ENCODE data around the gene WNT6.
"Not testable (repeated sequence)": the region's sequence is repeated elsewhere in the genome, so short reads cannot be mapped to it uniquely, and the experiment has no call there.

Gene WNT6

DNA sequence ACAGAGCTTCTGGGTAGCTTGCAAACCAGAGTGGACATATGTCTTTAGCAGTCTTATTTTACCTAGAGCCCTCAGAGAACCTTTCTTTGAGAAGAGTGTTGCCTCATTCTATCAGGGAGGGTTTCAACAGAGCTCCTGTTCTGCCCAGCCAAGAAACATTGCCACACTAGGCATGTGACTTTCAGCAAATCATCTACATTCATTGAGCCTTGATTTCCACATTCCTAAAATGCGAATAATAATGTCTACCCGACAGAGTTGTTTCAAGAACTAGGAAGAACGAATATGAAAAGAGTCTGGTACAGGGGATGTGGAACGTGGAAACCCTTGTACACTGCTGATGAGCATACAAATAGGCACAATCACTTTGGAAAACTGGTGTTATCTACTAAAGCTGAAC is 20.2 kb upstream of the WNT6 start:
- Histone ChIP-seq H3K9me3 (ENCODE audit: control insufficient read depth in 5 of 5, low read length in 5 of 5) (peaks cover 0 to 5% (median 0%) of the 10 kb centered on the region in 5 donors), H3K27ac (ENCODE audit: low read depth, low read length) (no peak overlapping the region), H3K27me3 (ENCODE audit: control insufficient read depth in 5 of 5, insufficient read depth in 4 of 5, low read length in 5 of 5) (peaks cover 0 to 5% (median 0%) of the 10 kb centered on the region in 5 donors), H3K9ac (ENCODE audit: low read length in 5 of 5) (no peak overlapping the region), H3K4me3 (ENCODE audit: low read depth in 1 of 5, low read length in 5 of 5) (no peak overlapping the region), H3K4me1 (ENCODE audit: control insufficient read depth in 5 of 5, insufficient read depth in 5 of 5, low read length in 5 of 5) (peaks cover 0 to 12% (median 8%) of the 10 kb centered on the region in 5 donors), H3K36me3 (ENCODE audit: control insufficient read depth in 5 of 5, insufficient read depth in 5 of 5, low read length in 5 of 5) (no peaks in the 10 kb centered on the region)

DNA sequence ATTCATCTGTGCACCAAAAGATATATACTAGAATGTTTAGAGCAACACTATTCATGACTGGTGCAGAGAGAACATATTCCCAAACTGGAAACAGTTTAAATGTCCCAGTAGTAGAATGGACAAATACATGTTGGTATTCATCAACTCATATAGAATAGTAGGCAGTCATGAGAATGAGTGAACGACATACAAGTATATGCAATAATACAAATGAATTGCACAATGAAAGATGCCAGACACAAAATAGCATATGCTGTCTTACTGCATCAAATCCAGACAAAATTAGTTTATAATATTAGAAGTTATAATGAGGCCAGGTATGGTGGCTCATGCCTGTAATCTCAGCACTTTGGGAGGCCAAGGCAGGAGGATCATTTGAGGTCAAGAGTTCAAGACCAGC is 19.7 kb upstream of the WNT6 start:
- no peaks in the 10 kb centered on the region for H3K36me3 ChIP-seq (ENCODE audit: control insufficient read depth in 5 of 5, insufficient read depth in 5 of 5, low read length in 5 of 5)
- H3K9ac ChIP-seq (ENCODE audit: low read length in 5 of 5) = no peak overlapping the region
- no peak overlapping the region for H3K27ac ChIP-seq (ENCODE audit: low read depth, low read length)
- H3K4me1 ChIP-seq (ENCODE audit: control insufficient read depth in 5 of 5, insufficient read depth in 5 of 5, low read length in 5 of 5) = peaks cover 0 to 12% (median 8%) of the 10 kb centered on the region in 5 donors
- peaks cover 0 to 5% (median 0%) of the 10 kb centered on the region in 5 donors for H3K9me3 ChIP-seq (ENCODE audit: control insufficient read depth in 5 of 5, low read length in 5 of 5)
- H3K4me3 ChIP-seq (ENCODE audit: low read depth in 1 of 5, low read length in 5 of 5) = no peak overlapping the region
- H3K27me3 ChIP-seq (ENCODE audit: control insufficient read depth in 5 of 5, insufficient read depth in 4 of 5, low read length in 5 of 5) = peaks cover 0 to 5% (median 0%) of the 10 kb centered on the region in 5 donors

DNA sequence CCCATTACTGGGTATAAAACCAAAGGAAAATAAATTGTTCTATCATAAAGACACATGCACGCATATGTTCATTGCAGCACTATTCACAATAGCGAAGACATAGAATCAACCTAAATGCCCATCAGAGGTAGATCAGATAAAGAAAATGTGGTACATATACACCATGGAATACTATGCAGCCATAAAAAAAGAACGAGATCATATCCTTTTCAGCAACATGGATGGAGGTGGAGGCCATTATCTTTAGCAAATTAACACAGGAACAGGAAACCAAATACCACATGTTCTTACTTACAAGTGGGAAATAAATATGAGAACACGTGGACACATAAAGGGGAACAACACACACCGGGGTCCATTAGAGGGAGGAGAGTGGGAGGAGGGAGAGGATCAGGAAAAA is 15.3 kb upstream of the WNT6 start:
- not testable (repeated sequence) for H3K27me3 ChIP-seq (ENCODE audit: control insufficient read depth in 5 of 5, insufficient read depth in 4 of 5, low read length in 5 of 5); H3K9ac ChIP-seq (ENCODE audit: low read length in 5 of 5); H3K36me3 ChIP-seq (ENCODE audit: control insufficient read depth in 5 of 5, insufficient read depth in 5 of 5, low read length in 5 of 5); H3K9me3 ChIP-seq (ENCODE audit: control insufficient read depth in 5 of 5, low read length in 5 of 5); H3K27ac ChIP-seq (ENCODE audit: low read depth, low read length); H3K4me3 ChIP-seq (ENCODE audit: low read depth in 1 of 5, low read length in 5 of 5); H3K4me1 ChIP-seq (ENCODE audit: control insufficient read depth in 5 of 5, insufficient read depth in 5 of 5, low read length in 5 of 5)

- H3K36me3 ChIP-seq (ENCODE audit: control insufficient read depth in 5 of 5, insufficient read depth in 5 of 5, low read length in 5 of 5); H3K4me3 ChIP-seq (ENCODE audit: low read depth in 1 of 5, low read length in 5 of 5); H3K4me1 ChIP-seq (ENCODE audit: control insufficient read depth in 5 of 5, insufficient read depth in 5 of 5, low read length in 5 of 5); H3K9ac ChIP-seq (ENCODE audit: low read length in 5 of 5); H3K9me3 ChIP-seq (ENCODE audit: control insufficient read depth in 5 of 5, low read length in 5 of 5); H3K27ac ChIP-seq (ENCODE audit: low read depth, low read length): not testable (repeated sequence)
- peaks cover 10 to 21% (median 13%) of the 10 kb centered on the region in 5 donors for H3K27me3 ChIP-seq (ENCODE audit: control insufficient read depth in 5 of 5, insufficient read depth in 4 of 5, low read length in 5 of 5)
Measured at GRCh38 chr2:218846963-218847362, 12.6 kb upstream of the WNT6 start.

GRCh38 chr2:218849721-218850120 is 9.9 kb upstream of the WNT6 start:
- H3K9ac ChIP-seq (ENCODE audit: low read length in 5 of 5) = no peak overlapping the region

GRCh38 chr2:218850796-218851195 is 8.8 kb upstream of the WNT6 start:
- no peak overlapping the region for H3K27ac ChIP-seq (ENCODE audit: low read depth, low read length)
- no peak overlapping the region for H3K4me3 ChIP-seq (ENCODE audit: low read depth in 1 of 5, low read length in 5 of 5)
- H3K36me3 ChIP-seq (ENCODE audit: control insufficient read depth in 5 of 5, insufficient read depth in 5 of 5, low read length in 5 of 5) = no peaks in the 10 kb centered on the region
- peaks cover 0 to 2% (median 0%) of the 10 kb centered on the region in 5 donors for H3K4me1 ChIP-seq (ENCODE audit: control insufficient read depth in 5 of 5, insufficient read depth in 5 of 5, low read length in 5 of 5)
- H3K27me3 ChIP-seq (ENCODE audit: control insufficient read depth in 5 of 5, insufficient read depth in 4 of 5, low read length in 5 of 5) = peaks cover 26 to 44% (median 34%) of the 10 kb centered on the region in 5 donors
- H3K9ac ChIP-seq (ENCODE audit: low read length in 5 of 5) = no peak overlapping the region
- no peaks in the 10 kb centered on the region for H3K9me3 ChIP-seq (ENCODE audit: control insufficient read depth in 5 of 5, low read length in 5 of 5)

More at GRCh38 chr2:218849721-218850120, 9.9 kb upstream of the WNT6 start:
- H3K27me3 ChIP-seq (ENCODE audit: control insufficient read depth in 5 of 5, insufficient read depth in 4 of 5, low read length in 5 of 5) = peaks cover 19 to 33% (median 27%) of the 10 kb centered on the region in 5 donors
- H3K36me3 ChIP-seq (ENCODE audit: control insufficient read depth in 5 of 5, insufficient read depth in 5 of 5, low read length in 5 of 5) = no peaks in the 10 kb centered on the region
- no peak overlapping the region for H3K4me3 ChIP-seq (ENCODE audit: low read depth in 1 of 5, low read length in 5 of 5)
- peaks cover 0 to 2% (median 0%) of the 10 kb centered on the region in 5 donors for H3K4me1 ChIP-seq (ENCODE audit: control insufficient read depth in 5 of 5, insufficient read depth in 5 of 5, low read length in 5 of 5)
- no peaks in the 10 kb centered on the region for H3K9me3 ChIP-seq (ENCODE audit: control insufficient read depth in 5 of 5, low read length in 5 of 5)
- no peak overlapping the region for H3K27ac ChIP-seq (ENCODE audit: low read depth, low read length)

GRCh38 chr2:218851286-218851685 is 8.3 kb upstream of the WNT6 start:
- no peak overlapping the region for H3K9ac ChIP-seq (ENCODE audit: low read length in 5 of 5)
- no peaks in the 10 kb centered on the region for H3K36me3 ChIP-seq (ENCODE audit: control insufficient read depth in 5 of 5, insufficient read depth in 5 of 5, low read length in 5 of 5)
- peaks cover 0 to 2% (median 0%) of the 10 kb centered on the region in 5 donors for H3K4me1 ChIP-seq (ENCODE audit: control insufficient read depth in 5 of 5, insufficient read depth in 5 of 5, low read length in 5 of 5)
- H3K9me3 ChIP-seq (ENCODE audit: control insufficient read depth in 5 of 5, low read length in 5 of 5) = no peaks in the 10 kb centered on the region
- peaks cover 30 to 45% (median 34%) of the 10 kb centered on the region in 5 donors for H3K27me3 ChIP-seq (ENCODE audit: control insufficient read depth in 5 of 5, insufficient read depth in 4 of 5, low read length in 5 of 5)
- H3K4me3 ChIP-seq (ENCODE audit: low read depth in 1 of 5, low read length in 5 of 5) = no peak overlapping the region
- no peak overlapping the region for H3K27ac ChIP-seq (ENCODE audit: low read depth, low read length)

- H3K9me3 ChIP-seq (ENCODE audit: control insufficient read depth in 5 of 5, low read length in 5 of 5) = no peaks in the 10 kb centered on the region
- H3K27me3 ChIP-seq (ENCODE audit: control insufficient read depth in 5 of 5, insufficient read depth in 4 of 5, low read length in 5 of 5) = peaks cover 43 to 60% (median 47%) of the 10 kb centered on the region in 5 donors
- no peak overlapping the region for H3K27ac ChIP-seq (ENCODE audit: low read depth, low read length)
- no peak overlapping the region for H3K4me3 ChIP-seq (ENCODE audit: low read depth in 1 of 5, low read length in 5 of 5)
- H3K36me3 ChIP-seq (ENCODE audit: control insufficient read depth in 5 of 5, insufficient read depth in 5 of 5, low read length in 5 of 5) = no peaks in the 10 kb centered on the region
- H3K4me1 ChIP-seq (ENCODE audit: control insufficient read depth in 5 of 5, insufficient read depth in 5 of 5, low read length in 5 of 5) = peaks cover 0 to 5% (median 0%) of the 10 kb centered on the region in 5 donors
- H3K9ac ChIP-seq (ENCODE audit: low read length in 5 of 5) = no peak overlapping the region
Measured at GRCh38 chr2:218852911-218853667, 6.5 kb upstream of the WNT6 start.

- Histone ChIP-seq H3K9me3 (ENCODE audit: control insufficient read depth in 5 of 5, low read length in 5 of 5) (no peaks in the 10 kb centered on the region), H3K4me3 (ENCODE audit: low read depth in 1 of 5, low read length in 5 of 5) (no peak overlapping the region), H3K36me3 (ENCODE audit: control insufficient read depth in 5 of 5, insufficient read depth in 5 of 5, low read length in 5 of 5) (no peaks in the 10 kb centered on the region), H3K4me1 (ENCODE audit: control insufficient read depth in 5 of 5, insufficient read depth in 5 of 5, low read length in 5 of 5) (peaks cover 0 to 5% (median 2%) of the 10 kb centered on the region in 5 donors), H3K27ac (ENCODE audit: low read depth, low read length) (no peak overlapping the region), H3K27me3 (ENCODE audit: control insufficient read depth in 5 of 5, insufficient read depth in 4 of 5, low read length in 5 of 5) (peaks cover 50 to 60% (median 52%) of the 10 kb centered on the region in 5 donors), H3K9ac (ENCODE audit: low read length in 5 of 5) (no peak overlapping the region)
Measured at GRCh38 chr2:218853766-218854165, 5.8 kb upstream of the WNT6 start.

DNA sequence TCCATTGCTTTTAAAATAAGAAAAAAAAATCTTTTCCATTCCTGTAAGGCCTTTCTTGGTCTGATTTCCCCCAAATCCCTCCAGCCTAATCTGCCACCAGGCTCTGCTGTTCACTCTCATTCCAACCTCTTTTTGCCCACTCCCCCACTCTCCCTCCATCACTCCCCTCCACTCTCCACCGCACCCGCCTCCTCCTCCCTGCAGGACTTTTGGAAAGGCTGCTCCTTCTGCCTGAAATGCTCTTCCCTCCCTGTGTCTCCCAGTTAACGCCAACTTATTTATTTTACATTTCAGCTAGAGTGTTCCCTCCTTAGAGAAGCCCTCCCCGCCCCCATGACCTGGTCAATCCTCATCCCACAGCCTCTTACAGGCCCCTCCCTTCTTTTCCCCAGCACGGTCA is 4.7 kb upstream of the WNT6 start:
- no peaks in the 10 kb centered on the region for H3K36me3 ChIP-seq (ENCODE audit: control insufficient read depth in 5 of 5, insufficient read depth in 5 of 5, low read length in 5 of 5)
- H3K27ac ChIP-seq (ENCODE audit: low read depth, low read length) = no peak overlapping the region
- H3K4me3 ChIP-seq (ENCODE audit: low read depth in 1 of 5, low read length in 5 of 5) = no peak overlapping the region
- peaks cover 53 to 61% (median 58%) of the 10 kb centered on the region in 5 donors for H3K27me3 ChIP-seq (ENCODE audit: control insufficient read depth in 5 of 5, insufficient read depth in 4 of 5, low read length in 5 of 5)
- H3K4me1 ChIP-seq (ENCODE audit: control insufficient read depth in 5 of 5, insufficient read depth in 5 of 5, low read length in 5 of 5) = peaks cover 0 to 10% (median 5%) of the 10 kb centered on the region in 5 donors
- H3K9me3 ChIP-seq (ENCODE audit: control insufficient read depth in 5 of 5, low read length in 5 of 5) = no peaks in the 10 kb centered on the region
- no peak overlapping the region for H3K9ac ChIP-seq (ENCODE audit: low read length in 5 of 5)

All from subcutaneous abdominal adipose tissue (tissue), 5 donors.